GM21526 (cell line): ENCODE results near the gene OR13J1.
"Not testable (repeated sequence)": the region's sequence is repeated elsewhere in the genome, so short reads cannot be mapped to it uniquely, and the experiment has no call there.

Experiments
- ATAC-seq: cut with Tn5 transposase; IDR thresholded peaks from one replicate; pipeline ENCODE4 v1.9.1; 2021; ENCODE audit warnings: moderate library complexity; ENCODE audit not compliant: unreplicated experiment, low FRiP score

The OR13J1 gene, protein sequence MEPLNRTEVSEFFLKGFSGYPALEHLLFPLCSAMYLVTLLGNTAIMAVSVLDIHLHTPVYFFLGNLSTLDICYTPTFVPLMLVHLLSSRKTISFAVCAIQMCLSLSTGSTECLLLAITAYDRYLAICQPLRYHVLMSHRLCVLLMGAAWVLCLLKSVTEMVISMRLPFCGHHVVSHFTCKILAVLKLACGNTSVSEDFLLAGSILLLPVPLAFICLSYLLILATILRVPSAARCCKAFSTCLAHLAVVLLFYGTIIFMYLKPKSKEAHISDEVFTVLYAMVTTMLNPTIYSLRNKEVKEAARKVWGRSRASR

DNA sequence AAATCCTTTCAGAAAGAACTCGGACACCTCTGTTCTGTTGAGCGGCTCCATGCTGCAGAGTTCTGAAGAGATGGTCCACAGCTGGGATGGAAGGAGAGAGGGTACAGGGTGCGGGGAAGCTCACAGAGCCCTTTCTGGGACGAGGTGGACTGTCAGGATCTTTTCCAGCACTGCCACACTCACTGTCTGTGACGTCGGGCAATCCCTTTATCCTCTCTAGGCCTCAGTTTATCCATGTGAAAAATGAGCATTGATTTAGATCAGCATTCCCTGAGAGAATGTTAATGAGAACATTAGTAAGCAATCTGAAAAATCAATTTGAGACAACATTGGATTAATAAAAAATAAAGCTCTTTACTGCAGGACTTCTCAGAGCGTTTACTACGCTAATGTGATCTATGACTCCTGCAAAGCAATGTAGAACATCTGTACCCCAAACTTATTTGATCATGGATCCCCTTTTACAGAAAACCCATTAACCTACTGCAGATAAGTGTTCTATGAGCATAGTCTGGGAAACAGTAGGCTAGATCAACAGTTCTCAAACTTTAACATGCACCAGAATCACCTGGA is at the start of gene OR13J1:
TSS of gene OR13J1 (minus strand) at position 51 of the 573 bp plus-strand sequence. CDS start at position 51, 0 bp downstream.
- no peak for ATAC-seq

DNA sequence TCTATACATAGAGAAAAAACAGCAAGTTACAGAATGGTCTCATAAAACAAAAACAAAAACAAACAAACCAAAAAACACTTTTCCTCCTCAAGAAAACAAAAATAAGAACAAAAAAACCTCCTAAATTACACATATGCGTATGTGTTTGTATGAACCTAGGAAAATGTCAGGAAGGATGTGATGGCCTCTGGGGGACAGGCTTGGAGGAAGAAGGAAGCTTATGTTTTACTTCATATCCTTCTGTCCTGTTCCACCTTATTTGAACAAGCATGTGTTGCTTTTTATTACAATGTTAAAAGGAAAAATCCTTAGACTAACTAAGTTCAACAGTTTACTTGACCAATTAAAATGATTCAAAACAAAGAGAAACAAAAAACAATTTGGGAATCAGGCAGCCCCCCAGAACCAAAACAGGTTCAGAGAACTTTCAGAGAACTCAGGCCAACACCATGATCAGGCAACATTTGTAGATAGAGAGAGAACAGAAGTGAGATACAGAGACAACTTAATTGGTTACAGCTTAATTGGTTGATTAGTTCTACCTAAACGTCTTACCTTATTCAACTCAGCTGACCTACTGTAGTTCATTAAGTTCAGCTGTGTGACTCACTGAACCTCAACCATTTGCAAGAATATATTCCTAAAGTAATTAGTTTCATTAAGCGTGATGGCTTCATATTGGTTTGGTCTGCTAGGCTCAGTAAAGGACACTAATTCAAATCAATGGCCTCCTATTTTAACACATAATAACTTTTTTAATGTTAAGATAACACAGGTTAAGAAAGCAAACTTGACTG is 49.2 kb upstream of the OR13J1 start:
- no peak for ATAC-seq

DNA sequence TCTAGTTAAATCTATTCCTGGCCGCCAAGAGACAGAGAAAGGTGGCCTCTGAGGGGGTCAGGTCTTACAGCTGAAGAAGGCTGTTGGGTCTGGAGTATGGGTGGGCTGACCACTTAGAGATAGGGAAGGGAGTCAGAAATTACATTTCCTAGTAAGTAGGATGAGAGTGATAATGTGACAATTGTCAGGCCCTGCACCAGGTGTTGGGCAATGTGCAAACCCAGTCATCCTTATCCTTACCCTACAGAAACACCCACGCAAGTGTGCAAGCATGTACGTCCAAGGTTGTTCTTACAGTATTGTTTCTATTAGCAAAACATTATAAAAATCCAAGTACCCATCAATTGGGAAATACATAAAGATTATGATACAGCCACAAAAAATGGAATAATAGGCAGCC is 48.6 kb upstream of the OR13J1 start:
- no peak for ATAC-seq

DNA sequence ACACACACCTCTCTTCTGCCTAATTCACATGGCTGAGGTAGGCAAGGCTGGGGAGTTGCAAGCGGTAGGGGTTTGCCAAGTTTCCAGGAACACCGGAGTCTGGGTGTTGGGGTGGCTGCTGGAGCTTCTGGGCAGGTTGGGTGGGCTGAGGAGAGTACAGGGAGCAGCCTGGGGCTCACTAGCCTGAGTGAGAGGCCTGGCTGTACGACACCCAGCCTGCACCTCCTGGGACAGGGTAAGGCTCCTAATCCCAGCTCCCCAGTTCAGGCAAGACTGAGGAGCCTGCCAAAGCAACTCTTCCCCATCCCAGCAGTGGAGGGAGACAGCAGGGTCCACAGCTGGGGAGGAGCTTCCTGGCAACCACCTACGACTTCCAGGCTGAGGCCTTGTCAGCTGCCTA is 47.1 kb upstream of the OR13J1 start:
- ATAC-seq, result no peak

DNA sequence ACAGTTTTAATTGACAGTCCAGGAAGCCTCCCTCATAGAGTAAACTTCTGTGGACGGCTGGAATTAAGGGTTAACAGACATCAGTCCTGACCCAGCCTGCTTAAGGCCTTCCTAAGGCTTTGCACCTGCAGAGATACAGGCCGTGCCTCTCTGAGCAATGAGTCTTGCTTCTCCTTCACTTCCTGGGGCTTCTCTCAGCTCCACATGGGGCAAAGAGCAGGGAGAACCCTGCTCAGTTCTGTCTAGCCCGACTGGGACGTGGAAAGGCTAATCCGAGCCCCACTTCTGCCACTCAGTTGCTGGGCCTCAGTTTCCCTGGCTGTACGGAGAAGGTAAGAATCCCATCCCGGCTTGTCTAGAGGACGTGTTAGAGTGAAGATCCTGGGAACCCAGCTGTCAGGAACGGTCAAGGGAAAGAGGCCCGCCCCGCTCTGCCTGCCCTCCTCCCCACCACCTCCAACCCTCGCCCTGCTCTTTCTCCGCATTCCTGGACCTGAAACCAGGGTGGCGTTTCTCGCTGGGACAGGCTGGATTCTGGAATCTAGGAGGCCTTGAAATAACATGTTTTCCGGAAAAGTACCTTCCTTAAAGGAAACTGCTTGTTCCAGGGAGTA is 45.6 kb upstream of the OR13J1 start:
- ATAC-seq, result no peak

DNA sequence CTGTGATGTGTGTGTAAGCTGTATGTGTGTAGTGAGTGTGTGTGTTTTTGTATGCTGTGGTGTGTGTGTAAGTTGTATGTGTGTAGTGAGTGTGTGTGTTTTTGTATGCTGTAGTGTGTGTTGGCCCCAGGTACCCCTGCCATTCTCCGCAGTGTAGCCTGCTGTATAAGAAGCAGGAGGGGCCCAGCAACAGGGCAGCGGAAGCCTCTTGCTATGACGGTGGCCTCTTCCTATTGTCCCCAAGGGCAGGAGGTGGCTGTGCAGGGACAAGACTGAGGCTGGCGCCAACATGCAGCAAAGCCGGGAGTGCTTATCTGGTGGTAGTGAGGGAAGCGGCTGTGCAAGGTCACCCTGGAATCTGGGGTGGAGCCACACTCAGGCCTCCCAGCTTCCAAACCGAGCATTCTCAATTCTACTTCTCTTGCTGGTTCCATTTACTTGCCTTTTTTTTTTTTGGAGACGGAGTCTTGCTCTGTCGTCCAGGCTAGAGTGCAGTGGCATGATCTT is 44.2 kb upstream of the OR13J1 start:
- no peak for ATAC-seq

DNA sequence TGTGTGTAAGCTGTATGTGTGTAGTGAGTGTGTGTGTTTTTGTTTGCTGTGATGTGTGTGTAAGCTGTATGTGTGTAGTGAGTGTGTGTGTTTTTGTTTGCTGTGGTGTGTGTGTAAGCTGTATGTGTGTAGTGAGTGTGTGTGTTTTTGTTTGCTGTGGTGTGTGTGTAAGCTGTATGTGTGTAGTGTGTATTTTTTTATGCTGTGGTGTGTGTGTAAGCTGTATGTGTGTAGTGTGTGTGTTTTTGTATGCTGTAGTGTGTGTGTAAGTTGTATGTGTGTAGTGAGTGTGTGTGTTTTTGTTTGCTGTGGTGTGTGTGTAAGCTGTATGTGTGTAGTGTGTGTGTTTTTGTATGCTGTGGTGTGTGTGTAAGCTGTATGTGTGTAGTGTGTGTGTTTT is 43.2 kb upstream of the OR13J1 start:
- not testable (repeated sequence) for ATAC-seq

DNA sequence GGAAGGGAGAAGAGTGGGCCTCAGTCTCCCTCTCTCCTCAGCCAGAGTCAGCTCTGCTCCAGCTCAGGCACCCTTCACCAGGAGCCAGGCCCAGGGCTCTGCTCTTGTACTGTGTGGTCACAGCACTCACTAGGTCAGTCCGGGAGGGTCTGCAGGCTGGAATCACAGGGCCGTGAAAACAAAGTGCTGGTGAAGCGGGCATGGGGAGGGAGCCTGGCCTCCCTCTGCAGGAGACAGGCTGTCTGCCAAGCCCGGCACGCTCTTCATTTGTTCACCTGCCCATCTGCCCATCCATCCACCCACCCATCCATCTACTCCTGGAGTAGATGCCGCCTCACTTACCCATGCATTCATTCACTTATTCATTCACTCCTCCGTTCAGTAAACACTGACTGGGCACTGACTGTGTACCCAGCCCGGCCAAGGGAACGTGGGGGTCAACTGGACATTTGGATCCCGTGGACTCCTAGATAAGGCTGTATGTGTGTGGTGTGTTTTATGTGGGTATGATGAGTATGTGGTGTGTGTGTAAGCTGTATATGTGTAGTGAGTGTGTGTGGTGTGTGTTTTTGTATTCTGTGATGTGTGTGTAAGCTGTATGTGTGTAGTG is 42.7 kb upstream of the OR13J1 start:
- ATAC-seq, result no peak

DNA sequence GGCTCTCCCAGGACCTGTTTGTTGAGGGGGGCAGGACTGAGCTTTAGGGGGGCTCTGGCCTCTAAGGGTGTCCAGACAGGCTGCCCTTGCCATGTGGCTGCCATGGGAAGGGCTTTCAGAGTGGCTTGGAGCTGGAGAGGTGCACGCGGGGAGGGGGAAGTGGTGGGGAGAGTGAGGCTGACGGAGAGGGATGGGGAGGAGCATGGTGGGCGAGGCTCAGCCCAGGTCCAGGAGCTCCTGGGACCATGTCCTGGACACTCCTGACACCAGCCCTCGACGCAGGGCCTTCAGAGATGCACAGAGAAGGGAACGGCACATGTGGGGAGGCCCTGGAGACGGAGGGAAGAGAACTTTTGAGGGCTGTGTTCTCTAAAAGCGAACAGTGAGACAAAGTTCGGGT is 41.5 kb upstream of the OR13J1 start:
- no peak for ATAC-seq

DNA sequence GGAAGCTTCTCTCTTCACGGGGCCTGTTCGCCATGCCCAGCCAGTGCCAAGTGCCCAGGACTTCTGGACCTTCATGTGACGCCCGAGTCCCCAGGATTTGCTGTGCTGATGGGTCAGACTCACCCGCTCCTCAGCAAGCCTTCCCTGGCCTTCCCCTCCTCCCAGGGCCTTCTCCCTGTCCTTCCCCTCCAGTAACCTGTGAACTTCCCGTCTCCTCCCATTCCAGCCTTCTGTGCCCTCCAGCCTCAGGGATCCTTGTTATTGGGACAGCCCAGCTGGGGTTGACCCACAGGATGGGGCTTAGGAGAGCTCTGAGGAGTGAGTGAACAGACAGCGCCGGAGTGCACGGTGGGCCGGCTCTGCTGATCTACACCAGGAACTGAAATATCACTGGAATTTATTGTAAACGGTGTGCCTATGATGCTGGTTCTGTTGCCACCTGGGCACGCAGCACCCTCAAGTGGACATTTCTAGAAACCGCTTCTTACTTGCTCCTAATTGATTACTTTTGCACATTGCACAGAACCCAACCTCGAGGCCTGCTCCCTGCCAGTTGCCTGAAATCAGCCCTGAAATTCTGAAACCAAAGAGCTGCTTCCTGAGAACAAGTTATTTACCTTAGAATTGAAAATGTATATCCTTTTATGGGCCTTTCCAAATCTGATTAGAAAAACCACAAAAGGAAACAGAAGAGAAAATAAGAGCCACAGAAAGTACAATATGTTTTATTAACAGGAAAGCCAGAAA is 40.6 kb upstream of the OR13J1 start:
- no peak for ATAC-seq

DNA sequence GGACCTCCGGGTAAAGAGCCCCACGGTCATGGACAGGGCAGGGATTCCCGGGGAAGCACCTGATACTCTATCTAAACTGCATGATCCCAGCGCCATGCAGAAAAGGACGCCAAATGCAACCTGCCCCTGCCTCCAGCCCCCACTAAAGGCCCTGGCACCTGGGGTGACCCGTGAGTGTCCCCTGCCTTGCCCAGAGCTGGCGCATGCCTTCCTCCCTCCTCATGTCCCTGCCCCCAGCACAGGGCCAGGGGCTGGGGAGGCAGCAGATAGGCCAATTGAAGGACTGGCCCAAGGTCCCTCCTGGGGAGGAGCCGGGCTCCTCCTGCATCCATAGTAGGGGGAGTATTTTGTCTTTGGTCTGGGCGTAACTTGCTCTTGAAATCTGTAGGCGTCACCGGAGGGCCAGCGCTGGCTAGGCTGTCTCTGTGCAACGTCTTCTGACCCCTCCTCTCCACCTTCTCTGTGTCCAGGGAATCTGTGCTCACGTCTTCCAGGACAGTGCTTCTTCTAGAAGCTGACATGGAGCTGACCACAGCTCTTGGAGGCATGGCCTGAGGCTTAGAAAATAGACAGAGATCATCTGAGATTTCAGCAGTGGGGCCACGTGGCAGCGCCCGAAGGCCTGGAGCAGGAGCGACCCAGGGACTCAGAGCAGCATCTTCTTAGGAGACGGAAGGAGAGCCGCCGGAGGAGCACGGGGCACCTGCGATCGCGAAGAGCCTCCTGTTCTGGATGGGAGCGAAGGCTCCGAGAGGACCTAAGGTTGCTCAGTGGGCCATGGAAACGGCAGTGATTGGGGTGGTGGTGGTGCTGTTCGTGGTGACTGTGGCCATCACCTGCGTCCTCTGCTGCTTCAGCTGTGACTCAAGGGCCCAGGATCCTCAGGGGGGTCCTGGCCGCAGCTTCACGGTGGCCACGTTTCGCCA is 39.7 kb upstream of the OR13J1 start:
- ATAC-seq, result no peak

DNA sequence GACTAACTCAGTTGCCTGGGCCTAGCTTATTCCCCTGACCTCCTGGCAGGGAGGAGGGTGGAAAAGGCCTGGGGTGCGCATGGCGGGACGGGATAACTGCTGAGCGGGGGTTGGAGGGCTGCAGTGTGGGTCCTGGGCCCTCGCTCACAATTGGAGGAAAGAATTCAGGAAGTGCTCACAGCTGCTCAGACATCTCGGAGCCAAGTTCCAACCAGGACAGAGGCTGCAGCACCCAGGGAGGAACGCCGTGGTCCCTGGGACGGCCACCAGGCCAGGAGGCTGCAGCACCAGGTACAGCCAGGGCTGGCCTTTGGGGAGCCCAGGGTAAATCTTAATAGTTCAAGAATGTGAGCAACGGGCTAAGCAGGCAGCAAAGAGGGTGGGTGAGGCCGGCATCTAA is 39.1 kb upstream of the OR13J1 start, which contains the start of gene SPAAR:
TSS of gene SPAAR (plus strand) at position 217 of the 400 bp plus-strand sequence. CDS start 974 bp downstream, outside the sequence.
- ATAC-seq, result no peak

DNA sequence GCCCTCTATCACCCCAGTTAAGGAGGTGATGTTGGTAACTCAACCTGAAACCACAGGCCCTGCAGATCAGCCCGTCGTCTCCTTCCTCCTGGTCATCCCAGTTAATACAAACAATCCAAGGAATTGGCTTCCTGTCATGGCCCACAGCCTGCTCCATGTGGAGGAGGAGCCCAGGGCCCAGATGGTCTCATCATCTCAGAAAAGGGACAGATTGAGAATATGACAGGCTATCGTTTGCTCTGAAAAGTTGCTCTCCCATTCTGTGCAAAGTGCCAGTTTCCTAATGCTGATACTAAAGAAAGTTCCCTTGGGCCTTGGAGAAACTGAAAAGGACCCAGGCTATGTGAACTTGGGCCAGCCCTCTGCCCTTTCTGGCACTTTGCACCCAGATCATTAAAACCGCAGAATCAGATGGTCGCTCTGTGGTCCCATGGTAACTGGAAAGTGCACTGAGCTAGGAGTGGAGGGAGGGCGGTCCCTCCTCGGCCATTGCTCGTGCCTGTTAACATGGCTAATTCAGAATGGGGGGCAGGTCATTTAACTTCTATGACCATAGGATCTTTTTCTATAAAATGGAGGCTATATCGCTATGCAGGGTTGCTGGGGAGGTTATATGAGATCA is 38.4 kb upstream of the OR13J1 start:
- no peak for ATAC-seq

DNA sequence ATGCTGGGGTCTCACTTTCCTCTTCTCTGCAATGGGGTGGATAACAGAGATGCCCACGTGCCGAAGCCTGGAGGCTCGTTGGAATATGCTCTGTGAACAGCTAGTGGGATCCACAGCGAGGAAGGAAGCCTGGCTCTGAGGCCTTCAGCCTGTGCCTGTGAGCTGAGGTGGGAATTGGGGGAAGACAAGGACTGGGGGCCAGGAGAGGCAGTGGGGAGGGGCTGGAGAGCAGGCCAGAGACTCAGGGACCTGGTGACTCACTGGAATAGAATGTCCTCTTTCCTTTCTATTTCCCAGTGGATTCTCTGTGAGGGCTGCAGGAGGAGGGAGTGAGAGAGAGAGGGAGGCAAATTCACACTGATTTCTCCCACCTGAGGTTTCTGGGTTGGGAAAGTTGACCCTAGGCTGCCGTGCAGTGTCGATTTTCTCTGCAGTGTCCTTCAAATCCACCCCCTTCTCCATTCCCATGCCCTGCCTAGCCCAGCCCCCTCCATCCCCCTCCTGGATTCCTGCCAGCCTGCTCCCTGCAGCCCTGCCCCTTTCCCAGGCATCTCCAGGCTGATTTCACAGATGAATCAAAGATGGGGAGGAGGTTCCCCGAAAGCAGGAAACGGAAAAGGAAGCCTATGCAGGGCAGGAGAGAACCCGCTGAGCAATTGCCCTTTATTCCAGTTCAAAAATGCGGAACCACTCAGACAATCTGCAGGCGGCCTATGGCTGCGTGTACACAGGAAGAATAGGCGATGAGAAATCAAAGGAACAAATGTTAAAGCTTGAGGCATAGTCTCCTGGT is 37.7 kb upstream of the OR13J1 start:
- ATAC-seq, result no peak

DNA sequence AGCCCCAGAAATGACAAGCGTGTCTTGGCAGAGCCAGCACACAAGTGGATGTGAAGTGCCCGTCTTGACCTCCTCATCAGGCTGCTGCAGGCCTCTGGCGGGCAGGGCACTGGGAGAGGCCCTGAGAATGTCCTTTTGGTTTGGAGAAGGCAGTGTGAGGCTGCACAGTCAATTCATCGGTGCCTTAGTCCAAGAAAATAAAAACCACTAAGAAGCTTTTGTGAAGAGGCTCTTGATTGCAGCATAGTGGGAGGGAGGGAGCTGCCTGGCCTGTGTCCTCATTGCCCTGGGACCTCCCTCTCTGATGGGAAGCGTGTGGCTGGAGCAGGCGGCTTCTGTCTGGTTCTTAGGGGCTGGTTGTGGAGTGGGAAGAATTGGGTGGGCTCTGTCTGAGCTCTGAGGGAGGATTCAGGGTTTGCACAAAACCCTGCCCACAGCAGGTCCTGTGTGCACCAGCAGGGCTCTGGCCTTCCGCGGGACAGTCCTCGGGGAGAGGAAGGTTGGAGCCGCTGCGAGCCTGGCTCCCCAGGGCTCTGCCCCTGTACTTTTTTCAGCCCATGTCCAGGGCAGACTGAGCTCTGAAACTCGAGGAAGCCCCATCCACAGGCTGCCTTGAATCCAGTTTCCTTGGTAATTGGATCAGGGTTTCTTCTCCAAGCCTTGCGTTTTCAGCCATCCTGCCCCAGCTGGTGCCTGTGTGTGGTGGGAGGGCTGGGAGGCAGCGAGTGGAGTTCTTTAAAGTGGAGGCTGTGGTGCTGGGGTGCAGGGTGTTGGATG is 36.9 kb upstream of the OR13J1 start:
- no peak for ATAC-seq

DNA sequence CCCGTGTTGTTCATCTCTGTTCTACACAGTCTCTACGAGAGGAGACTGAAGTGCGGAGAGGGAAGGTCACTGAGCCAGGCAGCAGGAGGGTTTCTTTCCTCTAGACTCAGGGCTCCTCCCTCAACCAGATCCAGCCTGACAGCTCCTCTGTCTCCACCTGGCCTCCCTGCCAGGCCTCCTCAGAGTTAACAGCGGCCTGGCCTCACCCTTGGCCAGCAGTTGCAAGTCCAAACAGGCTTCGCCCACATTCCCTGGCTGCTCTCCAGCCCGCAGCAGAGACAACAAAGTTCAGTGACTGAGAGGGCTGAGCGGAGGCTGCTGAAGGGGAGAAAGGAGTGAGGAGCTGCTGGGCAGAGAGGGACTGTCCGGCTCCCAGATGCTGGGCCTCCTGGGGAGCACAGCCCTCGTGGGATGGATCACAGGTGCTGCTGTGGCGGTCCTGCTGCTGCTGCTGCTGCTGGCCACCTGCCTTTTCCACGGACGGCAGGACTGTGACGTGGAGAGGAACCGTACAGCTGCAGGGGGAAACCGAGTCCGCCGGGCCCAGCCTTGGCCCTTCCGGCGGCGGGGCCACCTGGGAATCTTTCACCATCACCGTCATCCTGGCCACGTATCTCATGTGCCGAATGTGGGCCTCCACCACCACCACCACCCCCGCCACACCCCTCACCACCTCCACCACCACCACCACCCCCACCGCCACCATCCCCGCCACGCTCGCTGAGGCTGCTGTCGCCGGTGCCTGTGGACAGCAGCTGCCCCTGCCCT is 35.9 kb upstream of the OR13J1 start, which contains the start of gene HRCT1:
TSS of gene HRCT1 (plus strand) at position 291 of the 768 bp plus-strand sequence. CDS start at position 377, 86 bp downstream.
- no peak for ATAC-seq
